Neuronal stem cell (in vitro differentiated cells): ENCODE data around the gene TAGLN2.

Source experiments
- DNase-seq: peaks from one replicate; pipeline ENCODE4 v3.0.0-alpha.2; 2013; ENCODE audit warnings: low spot score
- H2AFZ ChIP-seq: one replicate; pipeline ENCODE4 v1.6.1; 2013; ENCODE audit warnings: mild to moderate bottlenecking, low read length, inconsistent platforms
- H2AK5ac ChIP-seq: 2 replicates; pipeline ENCODE4 v1.6.1; 2013; ENCODE audit warnings: low read depth, mild to moderate bottlenecking, inconsistent platforms, low read length, moderate library complexity, mixed read lengths
- H2BK120ac ChIP-seq: 2 replicates; pipeline ENCODE4 v1.6.1; 2013; ENCODE audit warnings: low read depth, mild to moderate bottlenecking, inconsistent platforms, low read length, moderate library complexity, mixed read lengths
- H2BK12ac ChIP-seq: one replicate; pipeline ENCODE4 v1.6.1; 2013; ENCODE audit warnings: low read length, inconsistent platforms
- H2BK15ac ChIP-seq: 2 replicates; pipeline ENCODE4 v1.6.1; 2013; ENCODE audit warnings: mild to moderate bottlenecking, low read length, inconsistent platforms, mixed read lengths
- H2BK5ac ChIP-seq: one replicate; pipeline ENCODE4 v1.6.1; 2013; ENCODE audit warnings: inconsistent platforms, mild to moderate bottlenecking, low read length, moderate library complexity
- H3K14ac ChIP-seq: one replicate; pipeline ENCODE4 v1.6.1; 2013; ENCODE audit warnings: low read length, inconsistent platforms
- H3K18ac ChIP-seq: 2 replicates; pipeline ENCODE4 v1.6.1; 2013; ENCODE audit warnings: low read length, inconsistent platforms
- H3K23ac ChIP-seq: 2 replicates; pipeline ENCODE4 v1.6.1; 2013; ENCODE audit warnings: low read depth, mild to moderate bottlenecking, mixed read lengths, low read length, inconsistent platforms; ENCODE audit not compliant: poor library complexity
- H3K27ac ChIP-seq: replicated peaks from 3 replicates; pipeline ENCODE4 v1.5.1; 2013; ENCODE audit warnings: low read length, inconsistent platforms
- H3K27me3 ChIP-seq, 3 experiments: 2 replicates each; pipeline ENCODE4 v1.6.1; 2013; ENCODE audit warnings: low read length in 3 of 3, mild to moderate bottlenecking in 2 of 3, inconsistent platforms in 1 of 3, low read depth in 1 of 3, mixed read lengths in 1 of 3, moderate library complexity in 1 of 3; ENCODE audit not compliant: control insufficient read depth in 3 of 3, insufficient read depth in 3 of 3
- H3K36me3 ChIP-seq, 2 donors: replicated peaks in 1 of 2; 2 replicates each; pipeline ENCODE4 v1.6.1; 2013; ENCODE audit warnings: low read length in 2 of 2; ENCODE audit not compliant: control insufficient read depth in 2 of 2, insufficient read depth in 2 of 2
- H3K4ac ChIP-seq: 2 replicates; pipeline ENCODE4 v1.6.1; 2013; ENCODE audit warnings: inconsistent platforms, mild to moderate bottlenecking, low read length, moderate library complexity
- H3K4me1 ChIP-seq, 2 donors: 1 replicate in 1 of 2; 2 replicates in 1 of 2; pipeline ENCODE4 v1.6.1; 2013; ENCODE audit warnings: low read length in 2 of 2, low read depth in 1 of 2; ENCODE audit not compliant: control insufficient read depth in 2 of 2, insufficient read depth in 1 of 2
- H3K4me2 ChIP-seq: one replicate; pipeline ENCODE4 v1.6.1; 2013; ENCODE audit warnings: mild to moderate bottlenecking, low read length, inconsistent platforms; ENCODE audit not compliant: insufficient read depth, poor library complexity, severe bottlenecking
- H3K4me3 ChIP-seq, 2 donors: 2 replicates each; pipeline ENCODE4 v1.5.1; 2013; ENCODE audit warnings: low read length in 2 of 2, mild to moderate bottlenecking in 2 of 2, inconsistent platforms in 1 of 2, moderate library complexity in 1 of 2
- H3K79me1 ChIP-seq: one replicate; pipeline ENCODE4 v1.6.1; 2013; ENCODE audit warnings: low read depth, mild to moderate bottlenecking, inconsistent platforms, low read length, moderate library complexity
- H3K9ac ChIP-seq: one replicate; pipeline ENCODE4 v1.6.1; 2013; ENCODE audit warnings: mild to moderate bottlenecking, low read depth, low read length, inconsistent platforms; ENCODE audit not compliant: poor library complexity
- H3K9me3 ChIP-seq, 2 donors: replicated peaks in 1 of 2; 2 replicates each; pipeline versions ENCODE3 to v1.6.1; 2013; ENCODE audit warnings: low read length in 2 of 2, mild to moderate bottlenecking in 2 of 2, inconsistent platforms in 1 of 2, low read depth in 1 of 2, mixed read lengths in 1 of 2, moderate library complexity in 1 of 2; ENCODE audit not compliant: control insufficient read depth in 2 of 2, insufficient read depth in 1 of 2
- H4K8ac ChIP-seq: one replicate; pipeline ENCODE4 v1.6.1; 2013; ENCODE audit warnings: low read depth, mild to moderate bottlenecking, inconsistent platforms, low read length, moderate library complexity
- H4K91ac ChIP-seq: one replicate; pipeline ENCODE4 v1.6.1; 2013; ENCODE audit warnings: low read length, low read depth, mild to moderate bottlenecking, inconsistent platforms; ENCODE audit not compliant: poor library complexity
- WGBS, 2 donors: extraction: QIAGEN DNeasy Blood & Tissue Kit; methylation state at CpG; one replicate each; pipeline ENCODE4 v1.1.7; 2013; ENCODE audit warnings: missing lambda C conversion rate in 2 of 2, mixed read lengths in 1 of 2; ENCODE audit not compliant: insufficient read length in 2 of 2, insufficient replicate concordance in 1 of 2; ENCODE audit errors: extremely low coverage in 2 of 2; 5-methylcytosine and 5-hydroxymethylcytosine counted together

TAGLN2 gene

DNA sequence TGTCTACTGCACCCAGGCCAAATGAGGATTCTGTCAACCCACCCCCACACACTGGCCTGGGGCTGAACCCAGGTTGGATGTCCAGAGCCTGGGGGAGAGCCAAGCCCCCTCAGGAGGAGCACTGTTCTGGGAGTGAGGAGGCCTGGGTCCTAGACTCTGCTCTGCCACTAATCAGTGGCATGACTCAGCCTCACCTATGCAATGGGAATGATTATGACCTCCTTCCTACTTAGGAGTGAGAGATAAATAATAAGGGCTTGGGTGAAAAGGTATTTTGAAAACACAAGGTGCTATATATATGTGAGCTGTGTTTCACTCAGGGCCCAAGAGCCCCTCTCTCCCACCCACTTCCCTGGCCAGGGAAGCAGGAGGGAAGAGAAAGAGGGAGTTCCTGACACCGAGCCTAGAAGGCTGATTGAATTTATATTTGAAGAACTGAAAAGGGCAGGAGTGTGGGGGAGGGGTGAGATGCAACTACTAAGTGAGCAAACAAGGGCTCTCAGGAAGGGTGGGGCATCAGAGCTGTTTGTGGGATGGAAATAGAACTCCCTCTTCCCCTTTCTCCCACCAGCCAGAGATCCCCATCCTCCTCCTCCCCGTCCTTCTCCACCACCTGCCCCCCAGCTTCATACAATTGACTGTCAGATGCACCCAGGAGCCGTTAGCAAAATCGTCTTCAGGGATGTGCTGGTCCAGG is 11.9 kb upstream of the TAGLN2 start:
- H3K23ac ChIP-seq = no peak overlapping the region
- peak overlapping the region; percentile 38 for H2BK15ac ChIP-seq
- H3K27me3 ChIP-seq = peaks cover 0 to 2% (median 0%) of the 10 kb centered on the region in 3 experiments
- DNase-seq = no peak
- no peak overlapping the region for H3K4me2 ChIP-seq
- no peak overlapping the region for H4K91ac ChIP-seq
- no peaks in the 10 kb centered on the region for H3K9me3 ChIP-seq
- H3K14ac ChIP-seq = peak overlapping the region; percentile 58
- peaks cover 16 to 29% of the 10 kb centered on the region in 2 donors for H3K36me3 ChIP-seq
- peak overlapping the region; percentile 91 for H3K18ac ChIP-seq
- no peak overlapping the region for H2BK12ac ChIP-seq
- H2AFZ ChIP-seq = peak overlapping the region; percentile 78
- no peak overlapping the region for H3K27ac ChIP-seq
- H3K4me1 ChIP-seq = peaks cover 28 to 38% of the 10 kb centered on the region in 2 donors
- no peaks in the 10 kb centered on the region for H3K79me1 ChIP-seq
- peak overlapping the region; percentile 94 for H2AK5ac ChIP-seq
- no peak overlapping the region for H3K4ac ChIP-seq
- H3K4me3 ChIP-seq = no peak overlapping the region
- H3K9ac ChIP-seq = no peak overlapping the region
- peak overlapping the region; percentile 44 for H2BK5ac ChIP-seq
- peak overlapping the region; percentile 37 for H2BK120ac ChIP-seq
- H4K8ac ChIP-seq = no peak overlapping the region
- no CpG with 5 or more reads among the region's 4 CpGs for WGBS, 2 donors

GRCh38 chr1:159936273-159936904 is 11.1 kb upstream of the TAGLN2 start:
- Histone ChIP-seq H3K18ac (peak overlapping the region; percentile 91), H3K4me3 (no peak overlapping the region), H3K14ac (peak overlapping the region; percentile 58), H3K27me3 (peaks cover 0 to 2% (median 0%) of the 10 kb centered on the region in 3 experiments), H4K8ac (peak overlapping the region; percentile 94), H2BK5ac (peak overlapping the region; percentile 44), H3K4me1 (peaks cover 20 to 30% of the 10 kb centered on the region in 2 donors), H3K9ac (peak overlapping the region; percentile 15), H3K27ac (no peak overlapping the region), H3K9me3 (no peaks in the 10 kb centered on the region), H3K4me2 (no peak overlapping the region), H3K23ac (no peak overlapping the region), H3K36me3 (peaks cover 18 to 36% of the 10 kb centered on the region in 2 donors), H2AK5ac (peak overlapping the region; percentile 94), H4K91ac (peak overlapping the region; percentile 57), H2BK120ac (peak overlapping the region; percentile 37), H2BK12ac (peak overlapping the region; percentile 69), H3K79me1 (no peaks in the 10 kb centered on the region), H2AFZ (peak overlapping the region; percentile 78), H3K4ac (no peak overlapping the region), H2BK15ac (peak overlapping the region; percentile 38)
- DNase-seq = peak; percentile 72
- no CpG with 5 or more reads among the region's 16 CpGs for WGBS, 2 donors

- Histone ChIP-seq H2BK15ac (no peak overlapping the region), H3K23ac (no peak overlapping the region), H3K4ac (no peak overlapping the region), H3K9ac (no peak overlapping the region), H2BK5ac (peak overlapping the region; percentile 44), H2AFZ (no peak overlapping the region), H3K27ac (no peak overlapping the region), H3K4me3 (no peak overlapping the region), H4K8ac (no peak overlapping the region), H3K27me3 (peaks cover 0 to 2% (median 0%) of the 10 kb centered on the region in 3 experiments), H3K9me3 (no peaks in the 10 kb centered on the region), H3K79me1 (no peaks in the 10 kb centered on the region), H3K18ac (no peak overlapping the region), H2BK120ac (no peak overlapping the region), H2AK5ac (no peak overlapping the region), H4K91ac (no peak overlapping the region), H2BK12ac (peak overlapping the region; percentile 68), H3K14ac (no peak overlapping the region), H3K4me2 (no peak overlapping the region), H3K36me3 (peaks cover 18 to 40% of the 10 kb centered on the region in 2 donors), H3K4me1 (peaks cover 14 to 24% of the 10 kb centered on the region in 2 donors)
- WGBS, 2 donors = no CpG with 5 or more reads among the region's 4 CpGs
- no peak for DNase-seq
Observed at GRCh38 chr1:159935719-159936272, 10.5 kb upstream of the TAGLN2 start.

DNA sequence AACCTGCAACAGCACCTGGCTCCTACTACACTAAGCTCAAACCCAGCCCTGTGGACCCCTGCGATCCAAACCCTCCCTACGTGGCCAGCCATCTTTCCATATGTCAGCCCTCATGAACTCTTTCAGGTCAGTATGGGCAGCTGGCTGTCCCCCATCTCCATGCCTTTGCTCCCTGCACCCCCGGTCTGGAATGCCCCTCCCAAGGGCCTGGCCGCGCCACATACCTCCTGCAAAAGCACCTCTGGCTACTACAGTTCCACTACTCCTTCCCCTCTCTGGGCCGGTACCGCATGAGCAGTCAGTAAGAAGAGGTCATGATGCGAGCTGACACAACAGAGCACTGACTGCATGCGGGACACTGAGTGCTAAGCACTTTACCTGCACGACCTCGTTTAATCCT is 10.0 kb upstream of the TAGLN2 start:
- no CpG with 5 or more reads among the region's 11 CpGs for WGBS, 2 donors

More for the DNA sequence above, 10.0 kb upstream of the TAGLN2 start:
- H3K9me3 ChIP-seq = no peaks in the 10 kb centered on the region
- H2BK120ac ChIP-seq = no peak overlapping the region
- peaks cover 10 to 21% of the 10 kb centered on the region in 2 donors for H3K4me1 ChIP-seq
- no peak overlapping the region for H2AFZ ChIP-seq
- no peak overlapping the region for H2AK5ac ChIP-seq
- H3K4me2 ChIP-seq = no peak overlapping the region
- no peak overlapping the region for H3K18ac ChIP-seq
- H3K79me1 ChIP-seq = no peaks in the 10 kb centered on the region
- H3K27ac ChIP-seq = no peak overlapping the region
- H3K9ac ChIP-seq = no peak overlapping the region
- DNase-seq = no peak
- H2BK15ac ChIP-seq = no peak overlapping the region
- no peak overlapping the region for H3K23ac ChIP-seq
- no peak overlapping the region for H2BK5ac ChIP-seq
- no peak overlapping the region for H3K4ac ChIP-seq
- H3K4me3 ChIP-seq = peak overlapping the region in 1 of 2 donors; percentile 56
- H3K36me3 ChIP-seq = peaks cover 17 to 45% of the 10 kb centered on the region in 2 donors
- no peak overlapping the region for H3K14ac ChIP-seq
- H3K27me3 ChIP-seq = peaks cover 0 to 2% (median 0%) of the 10 kb centered on the region in 3 experiments
- no peak overlapping the region for H2BK12ac ChIP-seq
- no peak overlapping the region for H4K91ac ChIP-seq
- H4K8ac ChIP-seq = no peak overlapping the region
